GM15510 (cell line): Measurements from ENCODE around the gene PLEKHG3.

ENCODE experiments used
- POLR2A ChIP-seq: IDR thresholded peaks from 3 replicates; pipeline ENCODE4 v1.6.1; 2011; ENCODE audit warnings: borderline replicate concordance; ENCODE audit not compliant: insufficient read length; ENCODE audit errors: extremely low read depth

The PLEKHG3 gene

DNA sequence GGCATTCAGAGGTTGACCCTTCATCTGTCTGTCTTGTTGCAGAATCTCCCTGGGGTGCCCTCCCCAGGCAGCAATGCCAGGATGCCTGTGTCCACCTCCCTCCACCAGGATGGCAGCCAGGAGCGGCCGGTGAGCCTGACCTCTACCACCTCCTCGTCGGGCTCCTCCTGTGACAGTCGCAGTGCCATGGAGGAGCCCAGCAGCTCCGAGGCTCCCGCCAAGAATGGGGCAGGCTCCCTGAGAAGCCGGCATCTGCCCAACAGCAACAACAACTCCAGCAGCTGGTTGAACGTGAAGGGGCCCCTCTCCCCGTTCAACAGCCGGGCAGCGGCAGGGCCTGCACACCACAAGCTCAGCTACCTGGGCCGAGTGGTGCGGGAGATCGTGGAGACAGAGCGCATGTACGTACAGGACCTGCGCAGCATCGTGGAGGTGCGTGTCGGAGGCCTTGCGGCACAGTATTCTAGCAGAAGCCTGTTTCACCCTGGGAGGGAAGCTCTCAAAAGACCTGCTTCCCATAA lies 23.4 kb downstream of the PLEKHG3 start:
- TF ChIP-seq POLR2A, result no peak

GRCh38 chr14:64728106-64728505 lies 23.9 kb downstream of the PLEKHG3 start:
- TF ChIP-seq POLR2A, result no peak

DNA sequence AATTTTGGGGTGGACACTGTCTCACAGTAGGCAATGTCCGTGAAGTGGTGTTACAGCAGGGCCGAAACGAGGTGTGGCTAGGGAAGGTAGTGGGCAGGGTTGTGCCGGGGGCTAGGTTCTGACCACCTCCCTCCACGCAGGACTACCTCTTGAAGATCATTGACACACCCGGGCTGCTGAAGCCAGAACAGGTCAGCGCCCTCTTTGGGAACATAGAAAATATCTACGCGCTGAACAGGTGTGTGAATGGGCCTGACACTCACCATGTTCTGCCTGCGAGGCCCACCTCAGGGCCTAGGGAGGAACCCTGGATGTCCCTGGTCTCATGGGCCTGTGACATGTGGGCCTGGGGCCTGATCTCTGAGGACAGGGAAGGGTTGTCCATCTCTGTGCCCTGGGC lies 24.6 kb downstream of the PLEKHG3 start:
- TF ChIP-seq POLR2A, result no peak

DNA sequence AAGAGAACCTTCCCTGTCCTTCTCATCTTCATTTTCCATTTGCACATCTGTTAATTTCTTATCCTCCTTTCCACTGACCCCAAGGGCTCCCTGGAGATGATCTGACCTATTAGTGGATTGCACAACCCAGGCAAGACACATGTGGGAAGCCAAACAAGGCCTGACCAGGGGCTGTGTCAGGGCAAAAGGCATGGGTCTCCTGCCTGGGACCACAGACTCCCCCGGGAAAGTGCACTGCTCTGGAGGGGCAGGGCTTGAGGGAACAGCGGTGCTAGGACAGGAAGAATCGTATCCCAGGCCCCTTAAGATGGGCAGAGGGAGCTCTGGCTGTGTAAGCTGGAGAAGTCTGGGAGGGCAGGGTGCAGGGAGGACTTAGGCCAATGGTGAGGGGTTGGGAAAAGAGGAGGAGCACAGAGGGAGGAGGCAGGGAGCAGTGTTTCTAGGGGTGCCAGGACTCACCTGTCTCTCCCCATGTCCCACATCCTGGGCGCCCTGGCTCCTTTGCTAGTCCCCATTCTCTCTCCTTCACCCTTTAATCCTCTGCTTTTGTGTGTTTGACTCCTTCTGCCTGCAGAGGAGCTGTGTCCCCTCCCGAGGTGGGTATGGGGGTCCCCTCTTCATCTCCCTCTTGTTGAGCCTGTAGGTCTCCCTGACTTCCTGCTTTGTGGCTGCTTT lies 25.3 kb downstream of the PLEKHG3 start:
- TF ChIP-seq POLR2A, result no peak

DNA sequence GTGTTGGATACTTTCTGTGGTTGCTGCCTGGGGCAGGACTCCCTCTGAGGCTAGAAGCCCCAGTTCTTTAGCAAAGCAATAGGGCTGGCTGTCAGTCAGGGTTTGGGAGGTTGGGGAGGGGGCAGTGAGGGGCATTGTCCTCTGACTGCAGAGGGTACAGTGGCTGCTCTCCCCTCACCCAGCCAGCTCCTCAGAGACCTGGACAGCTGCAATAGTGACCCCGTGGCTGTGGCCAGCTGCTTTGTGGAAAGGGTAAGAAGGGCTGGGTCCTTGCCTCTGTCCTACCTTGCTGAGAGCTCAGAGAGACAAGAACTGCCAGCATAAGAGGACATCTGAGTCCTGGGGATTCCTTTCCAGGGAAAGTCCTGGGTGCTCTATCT lies 25.8 kb downstream of the PLEKHG3 start:
- TF ChIP-seq POLR2A, result no peak

- no peak for TF ChIP-seq POLR2A
Measured at GRCh38 chr14:64730681-64731080, 26.5 kb downstream of the PLEKHG3 start.

DNA sequence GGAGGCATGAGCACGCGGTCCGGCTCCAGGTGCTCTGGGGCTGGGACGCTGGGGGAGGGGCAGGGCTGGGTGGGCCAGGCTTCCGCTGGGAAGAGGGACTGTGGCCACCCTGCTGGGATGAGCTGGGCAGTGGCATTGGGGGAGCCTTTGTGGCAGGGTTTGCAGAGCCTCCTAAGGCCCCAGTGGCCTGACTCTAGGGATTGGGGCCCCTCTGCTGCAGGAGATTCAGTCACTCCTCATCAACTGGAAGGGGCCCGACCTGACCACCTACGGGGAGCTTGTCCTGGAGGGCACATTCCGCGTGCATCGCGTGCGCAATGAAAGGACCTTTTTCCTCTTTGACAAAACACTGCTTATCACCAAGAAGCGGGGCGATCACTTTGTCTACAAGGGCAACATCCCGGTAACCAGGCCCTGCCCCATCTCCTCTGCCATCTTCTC lies 26.9 kb downstream of the PLEKHG3 start:
- no peak for TF ChIP-seq POLR2A

- no peak for TF ChIP-seq POLR2A
Measured at GRCh38 chr14:64732066-64732465, 27.8 kb downstream of the PLEKHG3 start.

GRCh38 chr14:64732536-64733120 lies 28.4 kb downstream of the PLEKHG3 start:
- no peak for TF ChIP-seq POLR2A

GRCh38 chr14:64733321-64733720 lies 29.1 kb downstream of the PLEKHG3 start:
- no peak for TF ChIP-seq POLR2A

GRCh38 chr14:64733899-64734298 lies 29.7 kb downstream of the PLEKHG3 start:
- no peak for TF ChIP-seq POLR2A

GRCh38 chr14:64734990-64735389 lies 30.8 kb downstream of the PLEKHG3 start:
- TF ChIP-seq POLR2A, result no peak

GRCh38 chr14:64736271-64737169 lies 32.3 kb downstream of the PLEKHG3 start:
- no peak for TF ChIP-seq POLR2A

- no peak for TF ChIP-seq POLR2A
Measured at GRCh38 chr14:64737391-64738280, 33.4 kb downstream of the PLEKHG3 start.
